ENCODE results near the gene PKMYT1. TPM values are rescaled to one million over a fixed set of nuclear protein-coding genes. Genes with fewer than 3 reads are reported as not detected.

The PKMYT1 gene
- polyA plus RNA-seq, 1 donor from 2014 or later = 2.9 TPM

GRCh38 chr16:2923481-2923880 lies 56.8 kb downstream of the PKMYT1 start:
- no peaks in the 10 kb centered on the region for H3F3A ChIP-seq (ENCODE audit: insufficient read depth, low read length, poor library complexity, severe bottlenecking)
- no peaks in the 10 kb centered on the region for H3K9me3 ChIP-seq (ENCODE audit: low read length)
- no peak overlapping the region for H2AFZ ChIP-seq (ENCODE audit: low read depth, low read length)
- H3K9ac ChIP-seq (ENCODE audit: low read length) = no peak overlapping the region
- no peaks in the 10 kb centered on the region for H4K20me1 ChIP-seq (ENCODE audit: insufficient read depth)
- no peak overlapping the region for H3K4me3 ChIP-seq (ENCODE audit: low read length)
- no peak overlapping the region for H3K27ac ChIP-seq (ENCODE audit: low read length)
- no peaks in the 10 kb centered on the region for H3K9me2 ChIP-seq (ENCODE audit: insufficient read depth, low read length)
- no peaks in the 10 kb centered on the region for H3K36me3 ChIP-seq (ENCODE audit: insufficient read depth, low read length)
- no peaks in the 10 kb centered on the region for H3K79me2 ChIP-seq (replicated peaks; ENCODE audit: insufficient read depth, low read length)
- H3K27me3 ChIP-seq (ENCODE audit: insufficient read depth, low read depth, low read length) = no peaks in the 10 kb centered on the region
- no peak overlapping the region for H3K4me2 ChIP-seq (ENCODE audit: low read length)
- no peak for TF ChIP-seq MXI1 (conservative IDR thresholded peaks at IDR 0.05; ENCODE audit: poor library complexity, severe bottlenecking)

Small RNAs within 50 kb of the gene (small RNA-seq; reads per million reads assigned to genes)
- gene LINC00514 = 0 reads per million in 3 experiments

Other genes with a start within 250 kb of the PKMYT1 start
- gene SRRM2, start 227.8 kb downstream of the PKMYT1 start, polyA plus RNA-seq = 40.0 and 58.2 TPM in 2 replicates
- 513 and 520 TPM in 2 replicates for gene ELOB, start 203.2 kb downstream of the PKMYT1 start, polyA plus RNA-seq
- gene PRSS33, start 192.9 kb downstream of the PKMYT1 start, polyA plus RNA-seq = not detected in 2 replicates
- gene PRSS41, start 182.0 kb downstream of the PKMYT1 start, polyA plus RNA-seq = not detected in 2 replicates
- gene PRSS21, start 163.2 kb downstream of the PKMYT1 start, polyA plus RNA-seq = not detected in 2 replicates
- not detected in 2 replicates for gene ZG16B, start 150.1 kb downstream of the PKMYT1 start, polyA plus RNA-seq
- gene PRSS22, start 122.3 kb downstream of the PKMYT1 start, polyA plus RNA-seq = not detected in 2 replicates
- gene FLYWCH2, start 97.2 kb downstream of the PKMYT1 start, polyA plus RNA-seq = 193 and 211 TPM in 2 replicates
- 33.0 and 41.4 TPM in 2 replicates for gene FLYWCH1, start 68.5 kb downstream of the PKMYT1 start, polyA plus RNA-seq
- 0.71 TPM in 1 of 2 replicates, not detected in the other for gene KREMEN2, start 16.2 kb downstream of the PKMYT1 start, polyA plus RNA-seq
- gene PAQR4, start 11.1 kb downstream of the PKMYT1 start, polyA plus RNA-seq = 47.8 and 55.8 TPM in 2 replicates
- not detected in 2 replicates for gene CLDN9, start 32.5 kb upstream of the PKMYT1 start, polyA plus RNA-seq
- gene CLDN6, start 37.7 kb upstream of the PKMYT1 start, polyA plus RNA-seq = 1.1 TPM in 1 of 2 replicates, not detected in the other
- 2.0 and 2.3 TPM in 2 replicates for gene TNFRSF12A, start 39.9 kb upstream of the PKMYT1 start, polyA plus RNA-seq
- gene HCFC1R1, start 43.5 kb upstream of the PKMYT1 start, polyA plus RNA-seq = 19.0 and 23.7 TPM in 2 replicates
- gene THOC6, start 43.6 kb upstream of the PKMYT1 start, polyA plus RNA-seq = 11.4 and 23.0 TPM in 2 replicates
- gene BICDL2, start 56.5 kb upstream of the PKMYT1 start, polyA plus RNA-seq = 0.37 TPM in 1 of 2 replicates, not detected in the other
- gene MMP25, start 66.1 kb upstream of the PKMYT1 start, polyA plus RNA-seq = not detected in 2 replicates
- not detected in 2 replicates for gene IL32, start 85.2 kb upstream of the PKMYT1 start, polyA plus RNA-seq
- gene ZSCAN10, start 118.8 kb upstream of the PKMYT1 start, polyA plus RNA-seq = 0.10 TPM in 1 of 2 replicates, not detected in the other
- 30.0 and 39.4 TPM in 2 replicates for gene ZNF205, start 132.1 kb upstream of the PKMYT1 start, polyA plus RNA-seq
- gene ZNF213, start 154.6 kb upstream of the PKMYT1 start, polyA plus RNA-seq = 5.1 and 9.8 TPM in 2 replicates
- gene OR1F1, start 207.8 kb upstream of the PKMYT1 start, polyA plus RNA-seq = 2.5 and 2.7 TPM in 2 replicates